Activated CD4-positive, alpha-beta T cell treated with anti-CD3 and anti-CD28 coated beads, Interleukin-2, amount 50 U/mL, for 48 hours (primary cell): Measurements from ENCODE around the gene INTS14.
"Not testable (repeated sequence)": the region's sequence is repeated elsewhere in the genome, so short reads cannot be mapped to it uniquely, and the experiment has no call there.

ENCODE experiments used
- DNase-seq, 2 experiments: peaks; one replicate each; pipeline ENCODE4 v3.0.0-alpha.2; 2020

Gene INTS14

GRCh38 chr15:65629548-65629947 lies 18.6 kb upstream of the INTS14 start:
- DNase-seq = no peak

GRCh38 chr15:65626856-65627255 lies 15.9 kb upstream of the INTS14 start:
- no peak for DNase-seq

GRCh38 chr15:65623103-65623502 lies 12.2 kb upstream of the INTS14 start:
- DNase-seq = no peak

- no peak for DNase-seq
These were observed 10.7 kb upstream of the INTS14 start, which contains the start of gene SLC24A1 for GRCh38 chr15:65621638-65622037. TSS of gene SLC24A1 (plus strand) at chr15:65621938. CDS start at chr15:65624081, 2,143 bp downstream.

- no peak for DNase-seq
These were observed 9.9 kb upstream of the INTS14 start for GRCh38 chr15:65620833-65621232.

- DNase-seq = no peak
These were observed 8.8 kb upstream of the INTS14 start for GRCh38 chr15:65619626-65620290.

GRCh38 chr15:65618560-65619109 lies 7.7 kb upstream of the INTS14 start:
- no peak for DNase-seq

- not testable (repeated sequence) for DNase-seq
These were observed 5.0 kb upstream of the INTS14 start for GRCh38 chr15:65615887-65616286.

GRCh38 chr15:65612949-65613744 lies 2.2 kb upstream of the INTS14 start:
- no peak for DNase-seq

- DNase-seq = no peak
These were observed 1.6 kb upstream of the INTS14 start for GRCh38 chr15:65612616-65612946.

GRCh38 chr15:65611888-65612615 lies 1.1 kb upstream of the INTS14 start:
- no peak for DNase-seq

GRCh38 chr15:65603559-65603958 lies 7.4 kb downstream of the INTS14 start:
- DNase-seq = no peak

- no peak for DNase-seq
These were observed 7.8 kb downstream of the INTS14 start for GRCh38 chr15:65603134-65603533.

- no peak for DNase-seq
These were observed 11.3 kb downstream of the INTS14 start for GRCh38 chr15:65599677-65600076.

GRCh38 chr15:65598468-65598867 lies 12.5 kb downstream of the INTS14 start:
- no peak for DNase-seq

- DNase-seq = no peak
These were observed 15.0 kb downstream of the INTS14 start for GRCh38 chr15:65595960-65596359.

- no peak for DNase-seq
These were observed 23.8 kb downstream of the INTS14 start for GRCh38 chr15:65587094-65587493.

- DNase-seq = no peak
These were observed 26.7 kb downstream of the INTS14 start for GRCh38 chr15:65584241-65584640.

- DNase-seq = peak; percentile 14 to 24
These were observed 27.2 kb downstream of the INTS14 start for GRCh38 chr15:65583701-65584100.

- no peak for DNase-seq
These were observed 30.6 kb downstream of the INTS14 start for GRCh38 chr15:65580287-65580686.

- DNase-seq = no peak
These were observed 31.2 kb downstream of the INTS14 start for GRCh38 chr15:65579762-65580161.

- DNase-seq = no peak
These were observed 31.8 kb downstream of the INTS14 start for GRCh38 chr15:65578904-65579728.
